H1 (cell line): ENCODE results near the gene BARHL1. TPM values are rescaled to one million over a fixed set of nuclear protein-coding genes. Genes with fewer than 3 reads are reported as not detected.

Experiments
- CTCF ChIA-PET: fragments of 300-600 bp; sonication (Branson Sonifier 250); formaldehyde crosslinking; loops from one replicate; lab custom pipeline; 2021; ENCODE audit not compliant: partially characterized antibody; lab: Charles Lee
- POLR2A ChIA-PET: fragments of 300-600 bp; sonication (Branson Sonifier 250); formaldehyde crosslinking; loops from one replicate; lab custom pipeline; 2021; ENCODE audit warnings: inconsistent platforms; ENCODE audit not compliant: partially characterized antibody; lab: Charles Lee
- DNase-seq, 2 experiments: peaks; one replicate each; pipeline versions ENCODE4 v3.0.0 to v3.0.0-alpha.2; 2010 to 2022; ENCODE audit warnings: low spot score in 2 of 2, low read depth in 1 of 2, mixed read lengths in 1 of 2
- FAIRE-seq: peaks from 2 replicates; lab custom pipeline; 2011; peaks lifted over from hg19 to GRCh38; lab: Jason Lieb, UNC
- H2AFZ ChIP-seq: 2 replicates; pipeline ENCODE4 v1.8.1; 2012; ENCODE audit warnings: low read length, inconsistent platforms
- H2AK5ac ChIP-seq: 2 replicates; pipeline ENCODE4 v1.6.1; 2013; ENCODE audit warnings: low read depth, low read length
- H2BK120ac ChIP-seq: replicated peaks from 2 replicates; pipeline ENCODE3; 2013; ENCODE audit warnings: low read depth, low read length, inconsistent platforms
- H2BK12ac ChIP-seq: 2 replicates; pipeline ENCODE4 v1.6.1; 2013; ENCODE audit warnings: low read depth, low read length
- H2BK15ac ChIP-seq: 2 replicates; pipeline ENCODE4 v1.6.1; 2013; ENCODE audit warnings: low read length
- H2BK20ac ChIP-seq: 2 replicates; pipeline ENCODE4 v1.6.1; 2013; ENCODE audit warnings: low read length
- H2BK5ac ChIP-seq: 2 replicates; pipeline ENCODE4 v1.6.1; 2013; ENCODE audit warnings: low read depth, low read length
- H3K14ac ChIP-seq: 2 replicates; pipeline ENCODE4 v1.6.1; 2013; ENCODE audit warnings: inconsistent platforms; ENCODE audit not compliant: insufficient read length
- H3K18ac ChIP-seq: 2 replicates; pipeline ENCODE4 v1.6.1; 2013; ENCODE audit warnings: low read length; ENCODE audit errors: extremely low read depth
- H3K23ac ChIP-seq: 2 replicates; pipeline ENCODE4 v1.6.1; 2013; ENCODE audit warnings: inconsistent platforms; ENCODE audit not compliant: insufficient read length
- H3K23me2 ChIP-seq: 2 replicates; pipeline ENCODE4 v1.6.1; 2013; ENCODE audit warnings: low read depth, low read length
- H3K27ac ChIP-seq: 2 replicates; pipeline ENCODE4 v1.6.1; 2011; ENCODE audit warnings: low read depth, low read length, inconsistent platforms
- H3K27me3 ChIP-seq, 4 experiments: replicated peaks in 1 of 4; 1 replicate in 1 of 4; 2 replicates in 3 of 4; pipeline versions ENCODE4 v1.6.1 to v1.8.1; 2011 to 2013; ENCODE audit warnings: low read length in 3 of 4, mild to moderate bottlenecking in 3 of 4, inconsistent platforms in 2 of 4, mixed read lengths in 2 of 4, moderate library complexity in 1 of 4; ENCODE audit not compliant: control insufficient read depth in 3 of 4, insufficient read depth in 3 of 4; ENCODE audit errors: extremely low read depth in 1 of 4
- H3K36me3 ChIP-seq, 4 experiments: 2 replicates each; pipeline versions ENCODE4 v1.6.1 to v1.8.1; 2011 to 2013; ENCODE audit warnings: mild to moderate bottlenecking in 4 of 4, low read length in 3 of 4, moderate library complexity in 2 of 4, control low read depth in 1 of 4, inconsistent platforms in 1 of 4; ENCODE audit not compliant: insufficient read depth in 4 of 4, control insufficient read depth in 2 of 4
- H3K4ac ChIP-seq: replicated peaks from 2 replicates; pipeline ENCODE3; 2013; ENCODE audit warnings: low read length, low read depth, mixed read lengths, inconsistent platforms; ENCODE audit not compliant: insufficient read length
- H3K4me1 ChIP-seq, 4 experiments: replicated peaks in 1 of 4; 1 replicate in 1 of 4; 2 replicates in 3 of 4; pipeline versions ENCODE4 v1.6.1 to v1.8.1; 2011 to 2013; ENCODE audit warnings: low read length in 3 of 4, inconsistent platforms in 2 of 4, mixed read lengths in 1 of 4; ENCODE audit not compliant: insufficient read depth in 4 of 4, control insufficient read depth in 3 of 4
- H3K4me2 ChIP-seq, 2 experiments: 2 replicates each; pipeline versions ENCODE4 v1.6.1 to v1.8.1; 2011 to 2013; ENCODE audit warnings: low read depth in 2 of 2, low read length in 2 of 2, control low read depth in 1 of 2, inconsistent platforms in 1 of 2, mild to moderate bottlenecking in 1 of 2; ENCODE audit not compliant: insufficient read depth in 1 of 2
- H3K4me3 ChIP-seq, 4 experiments: fragments of 200-600, 300-600 bp in 1 of 4; sonication (generic), shearing (Covaris generic), sonication (Bioruptor Twin) in 1 of 4; 2 replicates each; pipeline versions ENCODE4 v1.5.1 to v1.8.1; 2011 to 2016; ENCODE audit warnings: low read length in 4 of 4, low read depth in 3 of 4, control low read depth in 2 of 4, inconsistent platforms in 2 of 4, mild to moderate bottlenecking in 2 of 4, mixed read lengths in 1 of 4, moderate library complexity in 1 of 4; ENCODE audit not compliant: insufficient read depth in 2 of 4; ENCODE audit errors: extremely low read depth in 1 of 4
- H3K56ac ChIP-seq: replicated peaks from 2 replicates; pipeline ENCODE3; 2013; ENCODE audit warnings: low read depth, mild to moderate bottlenecking, mixed read lengths, low read length, inconsistent platforms; ENCODE audit not compliant: insufficient read length
- H3K79me1 ChIP-seq: 2 replicates; pipeline ENCODE4 v1.6.1; 2013; ENCODE audit warnings: low read depth, low read length, control low read depth
- H3K79me2 ChIP-seq, 2 experiments: 2 replicates each; pipeline versions ENCODE4 v1.6.1 to v1.8.1; 2012 to 2013; ENCODE audit warnings: low read length in 2 of 2, mild to moderate bottlenecking in 2 of 2, inconsistent platforms in 1 of 2; ENCODE audit not compliant: insufficient read depth in 2 of 2, control insufficient read depth in 1 of 2
- H3K9ac ChIP-seq, 4 experiments: replicated peaks in 1 of 4; 1 replicate in 1 of 4; 2 replicates in 3 of 4; pipeline versions ENCODE4 v1.6.1 to v1.8.1; 2011 to 2013; ENCODE audit warnings: low read depth in 3 of 4, low read length in 3 of 4, control low read depth in 2 of 4, mild to moderate bottlenecking in 2 of 4, moderate library complexity in 2 of 4, inconsistent platforms in 1 of 4; ENCODE audit errors: extremely low read depth in 1 of 4
- H3K9me3 ChIP-seq, 2 experiments: 2 replicates each; pipeline versions ENCODE4 v1.6.1 to v1.8.1; 2012 to 2013; ENCODE audit warnings: mild to moderate bottlenecking in 2 of 2, moderate library complexity in 2 of 2, control low read depth in 1 of 2, inconsistent platforms in 1 of 2, low read depth in 1 of 2, low read length in 1 of 2, mixed read lengths in 1 of 2; ENCODE audit not compliant: insufficient read depth in 2 of 2
- H4K20me1 ChIP-seq, 2 experiments: replicated peaks in 1 of 2; 2 replicates each; pipeline versions ENCODE3 to v1.8.1; 2011 to 2013; ENCODE audit warnings: inconsistent platforms in 2 of 2, low read length in 2 of 2, mild to moderate bottlenecking in 1 of 2; ENCODE audit not compliant: insufficient read depth in 2 of 2, control insufficient read depth in 1 of 2
- H4K5ac ChIP-seq: 2 replicates; pipeline ENCODE4 v1.6.1; 2013; ENCODE audit warnings: low read length, low read depth, mixed read lengths, inconsistent platforms; ENCODE audit not compliant: insufficient read length
- H4K8ac ChIP-seq: 2 replicates; pipeline ENCODE4 v1.8.0; 2013; ENCODE audit warnings: mild to moderate bottlenecking, moderate library complexity, low read length, inconsistent platforms; ENCODE audit not compliant: insufficient read depth; ENCODE audit errors: extremely low read depth
- H4K91ac ChIP-seq: replicated peaks from 2 replicates; pipeline ENCODE3; 2013; ENCODE audit warnings: low read length, mixed read lengths, inconsistent platforms; ENCODE audit not compliant: insufficient read length
- BRCA1 ChIP-seq: IDR thresholded peaks from 2 replicates; pipeline ENCODE4 v1.6.1; 2012; ENCODE audit warnings: low read depth, low read length, improper control_type of control experiment
- CHD2 ChIP-seq: IDR thresholded peaks from 2 replicates; pipeline ENCODE4 v1.6.1; 2012; ENCODE audit warnings: low read length, improper control_type of control experiment
- EGR1 ChIP-seq: IDR thresholded peaks from 2 replicates; pipeline ENCODE4 v1.6.1; 2011; ENCODE audit warnings: low read depth, low read length, borderline replicate concordance
- EP300 ChIP-seq, 2 experiments: IDR thresholded peaks; 1 replicate in 1 of 2; 2 replicates in 1 of 2; pipeline ENCODE4 v1.6.1; 2011 to 2012; ENCODE audit warnings: low read depth in 2 of 2, low read length in 2 of 2, mild to moderate bottlenecking in 2 of 2, borderline replicate concordance in 1 of 2, inconsistent platforms in 1 of 2, moderate library complexity in 1 of 2
- JUN ChIP-seq: IDR thresholded peaks from 2 replicates; pipeline ENCODE4 v1.6.1; 2011; ENCODE audit warnings: low read depth, mild to moderate bottlenecking, improper control_type of control experiment, low read length
- KDM1A ChIP-seq: fragments of 200-600, 300-600 bp; sonication (generic); IDR thresholded peaks from 2 replicates; pipeline ENCODE4 v1.7.1; 2016; ENCODE audit warnings: mild to moderate bottlenecking, low read length, borderline replicate concordance
- NRF1 ChIP-seq: IDR thresholded peaks from 2 replicates; pipeline ENCODE4 v1.6.1; 2011; ENCODE audit warnings: mild to moderate bottlenecking, low read depth, low read length, improper control_type of control experiment
- POLR2A ChIP-seq, 2 experiments: IDR thresholded peaks; 1 replicate in 1 of 2; 2 replicates in 1 of 2; pipeline ENCODE4 v1.6.1; 2011; ENCODE audit warnings: low read depth in 2 of 2, low read length in 2 of 2, mild to moderate bottlenecking in 2 of 2; ENCODE audit errors: control extremely low read depth in 1 of 2
- RXRA ChIP-seq: IDR thresholded peaks from 2 replicates; pipeline ENCODE4 v1.6.1; 2011; ENCODE audit warnings: low read depth, mild to moderate bottlenecking, low read length, moderate library complexity; ENCODE audit not compliant: insufficient read depth
- SIX5 ChIP-seq: IDR thresholded peaks from 2 replicates; pipeline ENCODE4 v1.6.1; 2011; ENCODE audit warnings: mild to moderate bottlenecking, low read depth, low read length
- TEAD4 ChIP-seq: IDR thresholded peaks from 2 replicates; pipeline ENCODE4 v1.6.1; 2012; ENCODE audit warnings: low read depth, low read length, inconsistent platforms, mixed read lengths
- WGBS, 2 experiments: shearing (Covaris generic) in 1 of 2; methylation state at CpG; one replicate each; pipeline versions ENCODE4 v1.1.6 to v1.1.7; 2013 to 2015; ENCODE audit warnings: low lambda C conversion rate in 2 of 2, mixed read lengths in 2 of 2, inconsistent platforms in 1 of 2, low coverage in 1 of 2, missing lambda C conversion rate in 1 of 2; ENCODE audit not compliant: insufficient replicate concordance in 2 of 2, insufficient coverage in 1 of 2, insufficient read length in 1 of 2; ENCODE audit errors: extremely low coverage in 1 of 2, missing lambda C conversion rate in 1 of 2; 5-methylcytosine and 5-hydroxymethylcytosine counted together
- polyA plus RNA-seq, 7 experiments: library from polyadenylated mRNA; depleted of rRNA in 3 of 7; stranded (reverse) in 5 of 7; unstranded in 2 of 7; fragments of >200 nt in 5 of 7; fragments of 200-250 nt in 2 of 7; gene quantifications; 1 replicate in 5 of 7; 2 replicates in 1 of 7; 4 replicates in 1 of 7; pipeline versions ENCODE4 v1.2.1 to v1.2.3, GENCODE V29; 2011 to 2013; ENCODE audit warnings: missing spikeins in 2 of 7, mixed read lengths in 2 of 7
- total RNA-seq: library from RNA; stranded (reverse); fragmentation: NEBNext Ultra II Directional; extraction: Animal tissue kit (Norgen Biotek cat#: 25700); gene quantifications from 2 replicates; pipeline ENCODE4 v1.2.1, GENCODE V29; 2021

The BARHL1 gene
- total and polyA plus RNA-seq, 2 of the 8 experiments (the other 6 are each of a cell fraction or from before 2014, with no cell fraction given), result not detected

DNA sequence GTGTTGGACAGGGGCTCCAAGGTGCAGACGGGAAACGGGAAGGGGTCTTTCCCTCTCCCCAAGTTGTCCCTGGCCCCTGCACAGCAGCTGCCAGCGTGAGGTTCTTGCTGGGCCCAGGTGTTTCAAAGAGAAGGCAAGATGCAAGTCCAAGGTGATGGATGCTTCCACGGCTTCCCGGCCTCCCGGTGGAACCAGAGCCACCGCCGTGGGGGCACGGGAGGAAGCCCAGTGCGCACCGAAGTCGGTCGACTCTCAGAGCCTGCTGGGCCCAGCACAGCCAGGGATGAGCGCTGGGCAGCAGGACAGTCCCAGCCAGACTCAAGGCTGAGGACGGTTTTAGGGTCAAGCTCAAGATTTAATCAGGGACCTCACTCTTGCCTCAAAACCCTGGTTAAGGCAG, 25.2 kb upstream of the BARHL1 start:
- H3K18ac ChIP-seq, result no peak overlapping the region
- H4K8ac ChIP-seq, result no peak overlapping the region
- DNase-seq, result no peak
- H4K91ac ChIP-seq, result no peak overlapping the region
- H3K4ac ChIP-seq, result no peak overlapping the region
- H3K27ac ChIP-seq, result no peak overlapping the region
- no peaks in the 10 kb centered on the region for H3K27me3 ChIP-seq
- H2AK5ac ChIP-seq, result no peak overlapping the region
- H2BK12ac ChIP-seq, result no peak overlapping the region
- H3K36me3 ChIP-seq, result no peaks in the 10 kb centered on the region
- no peak overlapping the region for H3K9ac ChIP-seq
- H3K23me2 ChIP-seq, result no peaks in the 10 kb centered on the region; the same call in 1 of the 2 replicates
- H3K23ac ChIP-seq, result no peak overlapping the region
- no peak overlapping the region for H2BK120ac ChIP-seq
- no peaks in the 10 kb centered on the region for H3K79me2 ChIP-seq
- H3K4me1 ChIP-seq, result peaks cover 0 to 3% (median 0%) of the 10 kb centered on the region in 4 experiments; a peak in 1 of 7 replicates
- H3K9me3 ChIP-seq, result peaks cover 0 to 2% of the 10 kb centered on the region in 2 experiments; a peak in 1 of 4 replicates
- no peak overlapping the region for H4K5ac ChIP-seq
- no peak overlapping the region for H2BK20ac ChIP-seq
- POLR2A ChIA-PET, result interaction anchor here (1.0 kb wide), 1 partner anchor 10 kb away, joined by 3 read pairs; no protein-coding TSS in a partner anchor
- no peak overlapping the region for H2AFZ ChIP-seq
- 90% methylated on average over 15 of the region's 15 CpGs; no CpG with 5 or more reads in 1 of the 2 experiments for WGBS, 2 experiments
- TF ChIP-seq NRF1 (no peak), KDM1A (no peak), RXRA (no peak), BRCA1 (no peak), JUN (no peak), CHD2 (no peak), TEAD4 (no peak), POLR2A (IDR thresholded peaks at IDR 0.05; ENCODE audit: control extremely low read depth in 1 of 2, low read depth in 2 of 2, low read length in 2 of 2) (no peak), SIX5 (no peak), EGR1 (no peak), EP300 (IDR thresholded peaks at IDR 0.05; ENCODE audit: borderline replicate concordance in 1 of 2, low read depth in 2 of 2, low read length in 2 of 2) (no peak)
- H4K20me1 ChIP-seq, result peaks cover 0 to 2% of the 10 kb centered on the region in 2 experiments
- no peaks in the 10 kb centered on the region for H3K79me1 ChIP-seq
- no peak overlapping the region for H3K4me3 ChIP-seq
- no peak for FAIRE-seq
- H3K4me2 ChIP-seq, result no peak overlapping the region
- no peak overlapping the region for H2BK5ac ChIP-seq
- CTCF ChIA-PET, result interaction anchor here (1.2 kb wide), 2 partner anchors 8 to 17 kb away, joined by 3 to 4 read pairs; no protein-coding TSS in a partner anchor
- H3K56ac ChIP-seq, result no peak overlapping the region
- H3K14ac ChIP-seq, result no peak overlapping the region
- H2BK15ac ChIP-seq, result no peak overlapping the region
